OCI-LY3 (cell line): ENCODE results near the gene CCL21.

Source experiments
- EZH2phosphoT487 ChIP-seq: fragments of 200-600 bp; shearing (Covaris generic); IDR thresholded peaks from 2 replicates; pipeline ENCODE4 v1.6.1; 2018; ENCODE audit warnings: antibody characterized with exemption, mixed run types, low read depth
- TF ChIP-seq, protein P1 (sequence below): fragments of 200-600, 300-600 bp; sonication (generic); IDR thresholded peaks from 2 replicates; pipeline ENCODE4 v1.5.1; 2014; ENCODE audit warnings: antibody characterized with exemption, low read length, low read depth

DNA sequence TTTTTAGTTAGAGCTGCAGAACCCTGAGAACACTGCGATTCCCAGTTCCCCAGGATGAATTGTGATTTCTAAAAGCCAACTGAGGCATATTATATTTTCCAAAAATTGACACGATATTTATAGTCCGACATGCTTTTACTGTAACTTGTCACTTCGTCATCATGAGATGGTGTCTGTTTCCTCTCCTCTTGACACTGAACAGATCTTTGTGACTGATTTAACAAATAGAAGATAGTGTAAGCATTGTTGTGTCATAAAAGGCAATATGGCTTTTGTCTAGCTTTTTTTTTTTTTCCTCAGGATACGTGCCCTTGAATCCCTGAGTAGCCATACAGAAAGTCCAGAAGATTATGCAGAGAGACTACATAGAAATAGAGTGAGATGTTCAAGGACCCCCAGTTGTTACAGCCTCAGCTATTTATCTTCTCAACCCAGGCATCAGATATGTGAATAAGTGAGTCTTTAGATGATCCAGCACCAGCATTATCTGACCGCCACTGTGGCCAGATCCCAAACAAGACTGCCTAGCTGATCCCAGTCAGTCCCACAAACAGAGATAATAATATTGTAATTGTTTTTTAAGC, 27.8 kb upstream of the CCL21 start:
- TF ChIP-seq, protein P1, sequence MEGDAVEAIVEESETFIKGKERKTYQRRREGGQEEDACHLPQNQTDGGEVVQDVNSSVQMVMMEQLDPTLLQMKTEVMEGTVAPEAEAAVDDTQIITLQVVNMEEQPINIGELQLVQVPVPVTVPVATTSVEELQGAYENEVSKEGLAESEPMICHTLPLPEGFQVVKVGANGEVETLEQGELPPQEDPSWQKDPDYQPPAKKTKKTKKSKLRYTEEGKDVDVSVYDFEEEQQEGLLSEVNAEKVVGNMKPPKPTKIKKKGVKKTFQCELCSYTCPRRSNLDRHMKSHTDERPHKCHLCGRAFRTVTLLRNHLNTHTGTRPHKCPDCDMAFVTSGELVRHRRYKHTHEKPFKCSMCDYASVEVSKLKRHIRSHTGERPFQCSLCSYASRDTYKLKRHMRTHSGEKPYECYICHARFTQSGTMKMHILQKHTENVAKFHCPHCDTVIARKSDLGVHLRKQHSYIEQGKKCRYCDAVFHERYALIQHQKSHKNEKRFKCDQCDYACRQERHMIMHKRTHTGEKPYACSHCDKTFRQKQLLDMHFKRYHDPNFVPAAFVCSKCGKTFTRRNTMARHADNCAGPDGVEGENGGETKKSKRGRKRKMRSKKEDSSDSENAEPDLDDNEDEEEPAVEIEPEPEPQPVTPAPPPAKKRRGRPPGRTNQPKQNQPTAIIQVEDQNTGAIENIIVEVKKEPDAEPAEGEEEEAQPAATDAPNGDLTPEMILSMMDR: no peak
- no peak for TF ChIP-seq EZH2phosphoT487
